Tibial nerve (tissue), 4 donors: ENCODE results near the gene KRT85.
"Not testable (repeated sequence)": the region's sequence is repeated elsewhere in the genome, so short reads cannot be mapped to it uniquely, and the experiment has no call there.

Experiments
- EP300 ChIP-seq, 2 donors: sonication (generic); formaldehyde crosslinking; IDR thresholded peaks; one replicate each; pipeline ENCODE4 v1.6.1; 2017; ENCODE audit warnings: antibody characterized with exemption in 2 of 2, mild to moderate bottlenecking in 1 of 2
- TF ChIP-seq, protein P1 (sequence below), 5 experiments: fragments of 200-600 bp in 3 of 5; fragments of 450-650 bp in 2 of 5; sonication (generic) in 3 of 5; IDR thresholded peaks; one replicate each; pipeline ENCODE4 v1.5.1; 2016 to 2019; ENCODE audit warnings: antibody characterized with exemption in 5 of 5, mild to moderate bottlenecking in 3 of 5, moderate library complexity in 2 of 5

- TF ChIP-seq EP300 (IDR thresholded peaks at IDR 0.05): not testable (repeated sequence)
- TF ChIP-seq, protein P1, sequence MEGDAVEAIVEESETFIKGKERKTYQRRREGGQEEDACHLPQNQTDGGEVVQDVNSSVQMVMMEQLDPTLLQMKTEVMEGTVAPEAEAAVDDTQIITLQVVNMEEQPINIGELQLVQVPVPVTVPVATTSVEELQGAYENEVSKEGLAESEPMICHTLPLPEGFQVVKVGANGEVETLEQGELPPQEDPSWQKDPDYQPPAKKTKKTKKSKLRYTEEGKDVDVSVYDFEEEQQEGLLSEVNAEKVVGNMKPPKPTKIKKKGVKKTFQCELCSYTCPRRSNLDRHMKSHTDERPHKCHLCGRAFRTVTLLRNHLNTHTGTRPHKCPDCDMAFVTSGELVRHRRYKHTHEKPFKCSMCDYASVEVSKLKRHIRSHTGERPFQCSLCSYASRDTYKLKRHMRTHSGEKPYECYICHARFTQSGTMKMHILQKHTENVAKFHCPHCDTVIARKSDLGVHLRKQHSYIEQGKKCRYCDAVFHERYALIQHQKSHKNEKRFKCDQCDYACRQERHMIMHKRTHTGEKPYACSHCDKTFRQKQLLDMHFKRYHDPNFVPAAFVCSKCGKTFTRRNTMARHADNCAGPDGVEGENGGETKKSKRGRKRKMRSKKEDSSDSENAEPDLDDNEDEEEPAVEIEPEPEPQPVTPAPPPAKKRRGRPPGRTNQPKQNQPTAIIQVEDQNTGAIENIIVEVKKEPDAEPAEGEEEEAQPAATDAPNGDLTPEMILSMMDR (IDR thresholded peaks at IDR 0.05): not testable (repeated sequence)
These were observed 51.6 kb downstream of the KRT85 start for GRCh38 chr12:52315721-52316120.
